Mucosa of stomach (tissue), 1 donor: Measurements from ENCODE around the gene PRR30.

Source experiments
- H3K27me3 ChIP-seq: one replicate; pipeline ENCODE4 v1.7.0; 2013; ENCODE audit warnings: mild to moderate bottlenecking, low read length; ENCODE audit not compliant: control insufficient read depth, insufficient read depth
- H3K36me3 ChIP-seq: one replicate; pipeline ENCODE4 v1.7.0; 2013; ENCODE audit warnings: low read length; ENCODE audit not compliant: control insufficient read depth, insufficient read depth
- H3K4me1 ChIP-seq: one replicate; pipeline ENCODE4 v1.7.0; 2013; ENCODE audit warnings: mild to moderate bottlenecking, low read length; ENCODE audit not compliant: control insufficient read depth, insufficient read depth
- H3K4me3 ChIP-seq: one replicate; pipeline ENCODE4 v1.7.0; 2013; ENCODE audit warnings: low read length
- H3K9ac ChIP-seq: one replicate; pipeline ENCODE4 v1.7.0; 2013; ENCODE audit warnings: mild to moderate bottlenecking, low read length, moderate library complexity
- H3K9me3 ChIP-seq: one replicate; pipeline ENCODE4 v1.7.0; 2013; ENCODE audit warnings: mild to moderate bottlenecking, low read length, moderate library complexity; ENCODE audit not compliant: control insufficient read depth
- donor health status: Pancreatic carcinoma.

PRR30 gene

DNA sequence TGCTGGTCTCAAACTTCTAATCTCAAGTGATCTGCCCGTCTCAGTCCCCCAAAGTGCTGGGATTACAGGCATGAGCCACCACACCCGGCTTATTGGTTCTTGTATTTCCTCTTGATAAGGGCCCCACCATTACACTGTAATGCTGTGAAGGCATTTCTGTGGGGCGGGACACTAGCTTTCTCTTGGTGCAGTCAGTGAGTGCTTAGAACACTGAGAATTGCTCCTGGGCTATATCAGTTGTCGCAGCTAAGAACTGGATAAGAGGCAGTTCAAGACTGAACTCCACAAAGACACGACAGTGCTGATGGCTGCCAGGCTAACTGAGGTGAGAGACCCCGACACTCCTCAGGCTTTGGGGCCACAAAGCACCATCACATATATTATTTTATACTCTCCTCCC is 50.6 kb downstream of the PRR30 start:
- H3K27me3 ChIP-seq, result peaks cover 6% of the 10 kb centered on the region
- H3K4me1 ChIP-seq, result peaks cover 33% of the 10 kb centered on the region
- no peak overlapping the region for H3K4me3 ChIP-seq
- H3K36me3 ChIP-seq, result no peaks in the 10 kb centered on the region
- no peak overlapping the region for H3K9ac ChIP-seq
- no peaks in the 10 kb centered on the region for H3K9me3 ChIP-seq

DNA sequence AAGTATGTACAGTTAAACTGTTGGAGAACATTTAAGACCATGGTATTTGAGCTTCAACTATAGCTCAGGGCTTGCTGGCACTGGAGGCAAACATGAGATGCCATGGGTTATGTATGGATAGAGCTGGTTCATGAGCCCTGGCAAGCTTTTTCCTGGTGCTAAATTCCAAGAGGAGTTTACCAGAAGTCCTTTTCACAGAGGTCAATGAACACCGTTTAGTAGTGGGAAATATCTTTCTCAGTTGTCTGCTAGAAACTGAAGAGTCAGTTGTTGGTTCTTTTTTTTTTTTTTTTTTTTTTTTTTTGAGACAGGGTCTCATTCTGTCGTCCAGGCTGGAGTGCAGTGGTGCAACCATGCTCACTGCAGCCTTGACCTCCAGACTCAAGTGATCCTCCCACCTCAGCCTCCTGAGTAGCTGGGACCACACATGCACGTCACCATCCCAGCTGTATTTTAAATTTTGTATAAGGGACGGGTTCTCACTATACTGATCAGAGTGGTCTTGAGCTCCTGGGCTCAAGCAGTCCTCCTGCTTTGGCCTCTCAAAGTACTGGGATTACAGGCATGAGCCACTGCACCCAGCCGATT is 51.3 kb downstream of the PRR30 start:
- no peak overlapping the region for H3K9ac ChIP-seq
- H3K27me3 ChIP-seq, result peaks cover 6% of the 10 kb centered on the region
- H3K4me3 ChIP-seq, result no peak overlapping the region
- peaks cover 26% of the 10 kb centered on the region for H3K4me1 ChIP-seq
- no peaks in the 10 kb centered on the region for H3K36me3 ChIP-seq
- H3K9me3 ChIP-seq, result no peaks in the 10 kb centered on the region
